ENCODE results near the gene DDX10.
A peak's percentile ranks its signal among the peaks of the same experiment; 100 is the strongest.

DDX10 gene

GRCh38 chr11:108877178-108877577, 212.3 kb downstream of the DDX10 start:
- no peak for DNase-seq

- DNase-seq: peak in 1 of 2 experiments; percentile 67
Observed at GRCh38 chr11:108880510-108880909, 215.6 kb downstream of the DDX10 start.

- peak in 1 of 2 experiments; percentile 28 for DNase-seq
Observed at GRCh38 chr11:108881131-108881530, 216.3 kb downstream of the DDX10 start.

- DNase-seq: no peak
Observed at GRCh38 chr11:108882211-108882831, 217.5 kb downstream of the DDX10 start.

GRCh38 chr11:108886005-108886659, 221.3 kb downstream of the DDX10 start:
- no peak for DNase-seq

- no peak for DNase-seq
Observed at GRCh38 chr11:108886660-108887009, 221.8 kb downstream of the DDX10 start.

- no peak for DNase-seq
Observed at GRCh38 chr11:108887436-108888238, 222.8 kb downstream of the DDX10 start.

- no peak for DNase-seq
Observed at GRCh38 chr11:108890482-108891105, 225.7 kb downstream of the DDX10 start.

- DNase-seq: peak in 1 of 2 experiments; percentile 16
Observed at GRCh38 chr11:108891143-108891542, 226.3 kb downstream of the DDX10 start.

- peak; percentile 54 to 72 for DNase-seq
Observed at GRCh38 chr11:108891909-108892511, 227.1 kb downstream of the DDX10 start.

- DNase-seq: no peak
Observed at GRCh38 chr11:108895579-108896480, 231.0 kb downstream of the DDX10 start.

- no peak for DNase-seq
Observed at GRCh38 chr11:108897071-108897481, 232.2 kb downstream of the DDX10 start.

GRCh38 chr11:108897916-108898315, 233.0 kb downstream of the DDX10 start:
- DNase-seq: no peak

- DNase-seq: no peak
Observed at GRCh38 chr11:108901359-108901758, 236.5 kb downstream of the DDX10 start.

- no peak for DNase-seq
Observed at GRCh38 chr11:108902027-108902469, 237.2 kb downstream of the DDX10 start.

- no peak for DNase-seq
Observed at GRCh38 chr11:108904480-108904879, 239.6 kb downstream of the DDX10 start.

- DNase-seq: no peak
Observed at GRCh38 chr11:108906329-108906728, 241.5 kb downstream of the DDX10 start.

GRCh38 chr11:108906826-108907225, 242.0 kb downstream of the DDX10 start:
- no peak for DNase-seq

GRCh38 chr11:108909041-108909440, 244.2 kb downstream of the DDX10 start:
- DNase-seq: no peak

GRCh38 chr11:108909921-108910320, 245.1 kb downstream of the DDX10 start:
- DNase-seq: no peak

GRCh38 chr11:108912581-108912980, 247.7 kb downstream of the DDX10 start:
- no peak for DNase-seq

GRCh38 chr11:108913204-108913603, 248.3 kb downstream of the DDX10 start:
- DNase-seq: no peak

Measured in NCI-H524 (cell line).